Activated T-cell treated with anti-CD3 and anti-CD28 coated beads for 48 hours (primary cell): ENCODE measurements around the gene SMCHD1.
"Not testable (repeated sequence)": the region's sequence is repeated elsewhere in the genome, so short reads cannot be mapped to it uniquely, and the experiment has no call there.

Experiments
- DNase-seq: peaks from one replicate; pipeline ENCODE4 v3.0.0-alpha.2; 2020; ENCODE audit warnings: low read depth

Gene SMCHD1

DNA sequence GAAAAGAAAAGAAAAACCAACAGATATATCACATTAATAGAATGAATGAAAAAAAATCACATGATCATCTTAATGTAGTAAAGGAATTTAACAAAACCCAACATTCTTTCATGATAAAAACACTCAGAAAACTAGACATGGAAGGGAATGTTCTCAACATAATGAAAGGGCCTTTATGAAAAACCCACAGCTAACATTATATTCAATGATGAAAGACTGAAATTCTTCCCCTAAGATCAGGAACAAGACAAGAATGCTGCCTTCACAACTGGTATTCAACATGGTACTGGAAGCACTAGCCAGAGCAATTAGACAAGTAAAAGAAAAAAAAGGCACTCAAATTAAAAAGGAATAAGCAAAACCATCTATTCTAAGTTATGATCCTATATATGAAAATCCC, 162.8 kb downstream of the SMCHD1 start:
- DNase-seq: no peak

GRCh38 chr18:2821695-2822094, 166.2 kb downstream of the SMCHD1 start:
- no peak for DNase-seq

- no peak for DNase-seq
These were observed 166.8 kb downstream of the SMCHD1 start for GRCh38 chr18:2822213-2822921.

DNA sequence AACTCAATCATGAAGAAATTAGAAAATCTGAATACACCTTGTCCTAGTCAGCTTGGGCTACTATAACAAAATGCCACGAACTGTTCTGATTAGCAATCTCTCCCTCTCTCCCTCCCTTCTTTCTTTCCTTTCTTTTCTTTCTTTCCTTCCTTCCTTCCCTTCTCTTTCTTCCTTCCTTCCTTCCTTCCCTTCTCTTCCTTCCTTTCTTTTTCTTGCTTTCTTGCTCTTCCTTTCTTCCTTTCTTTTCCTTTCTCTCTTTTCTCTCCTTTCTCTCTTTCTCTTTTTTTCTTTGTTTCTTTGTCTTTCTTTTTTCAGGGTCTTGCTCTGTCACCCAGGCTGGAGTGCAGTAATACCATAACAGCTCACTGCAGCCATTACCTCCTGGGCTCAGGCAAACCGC, 167.7 kb downstream of the SMCHD1 start:
- no peak for DNase-seq

DNA sequence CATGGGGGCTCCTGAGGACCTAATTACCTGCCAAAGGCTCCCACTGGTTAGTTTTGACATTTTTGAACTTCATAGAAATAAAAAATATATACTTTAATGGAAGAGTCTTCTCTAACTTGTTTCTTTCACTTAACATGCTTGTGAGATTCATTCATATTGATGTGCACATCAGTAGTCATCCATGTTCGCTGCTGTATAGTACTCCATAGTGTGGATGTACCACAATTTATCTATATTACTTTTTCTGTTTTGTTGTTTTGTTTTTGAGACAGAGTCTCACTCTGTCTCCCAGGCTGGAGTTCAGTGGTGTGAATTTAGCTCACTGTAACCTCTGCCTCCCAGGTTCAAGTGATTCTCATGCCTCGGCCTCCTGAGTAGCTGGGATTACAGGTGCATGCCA, 168.4 kb downstream of the SMCHD1 start:
- no peak for DNase-seq

GRCh38 chr18:2824865-2825264, 169.3 kb downstream of the SMCHD1 start:
- no peak for DNase-seq

DNA sequence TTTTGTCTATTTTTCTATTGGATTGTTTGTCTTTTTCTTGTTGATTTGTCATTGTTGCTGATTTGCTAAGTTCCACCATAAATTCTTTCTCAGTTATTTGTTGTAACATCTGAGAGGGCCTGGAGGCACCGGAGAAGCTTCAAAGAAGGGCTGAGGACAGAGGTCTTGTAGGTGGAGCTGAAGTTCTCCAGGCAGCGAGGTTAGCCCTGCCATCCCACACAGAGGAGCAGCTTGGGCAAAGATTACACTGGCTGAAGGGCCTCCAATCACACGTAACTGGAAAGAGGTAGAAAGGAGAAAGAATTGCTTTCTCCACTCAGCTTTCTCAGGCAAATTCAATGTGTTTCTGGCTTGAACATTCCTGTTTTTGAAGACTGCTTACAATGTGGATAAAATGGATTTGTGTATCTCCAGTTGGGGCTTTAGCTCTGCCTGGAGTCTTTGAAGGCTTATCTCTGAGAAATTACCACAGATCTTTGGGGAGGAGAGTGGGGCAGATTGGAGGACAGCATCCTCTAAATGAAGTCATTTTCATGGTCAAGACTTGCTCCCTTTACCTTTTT, 170.2 kb downstream of the SMCHD1 start:
- DNase-seq: no peak

- no peak for DNase-seq
These were observed 171.1 kb downstream of the SMCHD1 start for GRCh38 chr18:2826581-2826980.

DNA sequence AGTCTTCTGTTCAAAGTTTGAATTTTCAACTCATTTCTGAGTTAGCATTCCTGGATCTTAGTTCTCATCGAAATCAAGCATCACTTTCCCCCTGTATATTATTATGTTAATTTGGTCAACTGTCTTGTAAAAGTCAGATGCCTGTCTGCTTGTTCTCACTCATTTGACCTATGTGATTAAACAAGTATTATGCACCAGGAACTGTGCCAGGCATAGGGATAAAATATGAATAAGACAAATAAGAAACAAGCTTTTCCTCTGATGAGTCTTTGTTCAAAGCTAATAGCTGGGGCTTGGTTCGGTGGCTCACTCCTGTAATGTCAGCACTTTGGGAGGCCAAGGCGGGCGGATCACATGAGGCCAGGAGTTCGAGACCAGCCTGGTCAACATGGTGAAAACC, 171.5 kb downstream of the SMCHD1 start:
- DNase-seq: no peak

GRCh38 chr18:2836118-2836517, 180.6 kb downstream of the SMCHD1 start:
- not testable (repeated sequence) for DNase-seq

GRCh38 chr18:2837290-2837689, 181.8 kb downstream of the SMCHD1 start:
- DNase-seq: not testable (repeated sequence)

DNA sequence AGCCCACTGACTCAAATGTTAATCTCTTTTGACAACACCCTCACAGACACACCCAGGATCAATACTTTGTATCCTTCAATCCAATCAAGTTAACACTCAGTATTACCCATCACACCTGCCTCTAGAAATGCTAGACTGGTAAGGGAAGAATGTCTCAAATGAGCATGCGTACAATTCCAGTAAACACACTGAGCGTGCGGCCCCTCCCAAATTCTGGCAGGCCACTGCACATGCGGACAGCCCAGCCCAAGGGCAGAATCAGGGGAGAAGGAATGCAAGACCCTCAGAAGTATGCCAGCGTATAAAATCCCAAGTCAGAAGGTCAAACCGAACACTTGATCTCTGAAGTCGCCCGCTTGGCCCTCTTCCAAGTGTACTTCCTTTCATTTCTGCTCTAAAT, 183.7 kb downstream of the SMCHD1 start:
- no peak for DNase-seq

GRCh38 chr18:2840521-2840920, 185.0 kb downstream of the SMCHD1 start:
- no peak for DNase-seq

DNA sequence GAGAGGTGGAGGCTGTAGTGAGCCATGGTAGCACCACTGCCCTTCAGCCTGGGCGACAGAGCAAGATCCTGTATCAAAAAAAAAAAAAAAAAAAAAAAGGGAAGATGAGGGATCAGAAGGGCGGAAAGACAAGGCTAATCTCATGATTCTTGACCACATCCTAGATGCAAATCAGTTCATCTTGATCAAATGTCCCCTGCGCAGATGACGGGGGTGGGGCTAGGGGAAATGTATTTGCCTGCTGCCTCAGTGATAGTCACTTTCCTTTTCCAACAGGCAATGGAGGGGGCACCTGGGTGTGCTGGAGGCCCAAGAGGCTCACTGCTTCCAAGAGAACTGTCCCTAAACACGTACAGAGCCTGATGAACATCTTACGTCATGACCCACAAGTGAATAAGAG, 187.6 kb downstream of the SMCHD1 start:
- no peak for DNase-seq

DNA sequence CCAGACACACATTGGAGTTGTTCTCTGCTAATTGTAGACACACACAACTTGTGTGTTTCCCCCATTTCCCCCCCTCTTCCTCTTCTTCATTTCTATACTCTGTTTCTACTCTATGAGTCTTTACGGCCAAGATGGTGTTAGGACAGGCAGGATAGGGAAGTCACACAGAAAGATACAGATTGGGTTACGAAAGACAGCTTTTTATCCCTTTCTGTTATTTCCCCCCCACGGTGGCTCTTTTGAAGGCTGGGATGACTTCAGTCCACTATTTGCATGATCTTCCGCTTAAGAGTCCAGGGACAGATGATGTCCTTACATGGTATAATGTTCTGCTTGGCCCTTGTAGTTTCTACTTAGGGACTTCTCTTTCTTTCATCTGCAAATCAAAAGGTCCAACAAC, 189.6 kb downstream of the SMCHD1 start:
- no peak for DNase-seq

- DNase-seq: peak; percentile 40
These were observed 191.2 kb downstream of the SMCHD1 start, which contains the start of gene EMILIN2 for GRCh38 chr18:2846636-2847316. TSS of gene EMILIN2 (plus strand) at chr18:2847006. CDS start at chr18:2847189, 183 bp downstream.

- DNase-seq: peak; percentile 34
These were observed 192.1 kb downstream of the SMCHD1 start for GRCh38 chr18:2847317-2848246.

DNA sequence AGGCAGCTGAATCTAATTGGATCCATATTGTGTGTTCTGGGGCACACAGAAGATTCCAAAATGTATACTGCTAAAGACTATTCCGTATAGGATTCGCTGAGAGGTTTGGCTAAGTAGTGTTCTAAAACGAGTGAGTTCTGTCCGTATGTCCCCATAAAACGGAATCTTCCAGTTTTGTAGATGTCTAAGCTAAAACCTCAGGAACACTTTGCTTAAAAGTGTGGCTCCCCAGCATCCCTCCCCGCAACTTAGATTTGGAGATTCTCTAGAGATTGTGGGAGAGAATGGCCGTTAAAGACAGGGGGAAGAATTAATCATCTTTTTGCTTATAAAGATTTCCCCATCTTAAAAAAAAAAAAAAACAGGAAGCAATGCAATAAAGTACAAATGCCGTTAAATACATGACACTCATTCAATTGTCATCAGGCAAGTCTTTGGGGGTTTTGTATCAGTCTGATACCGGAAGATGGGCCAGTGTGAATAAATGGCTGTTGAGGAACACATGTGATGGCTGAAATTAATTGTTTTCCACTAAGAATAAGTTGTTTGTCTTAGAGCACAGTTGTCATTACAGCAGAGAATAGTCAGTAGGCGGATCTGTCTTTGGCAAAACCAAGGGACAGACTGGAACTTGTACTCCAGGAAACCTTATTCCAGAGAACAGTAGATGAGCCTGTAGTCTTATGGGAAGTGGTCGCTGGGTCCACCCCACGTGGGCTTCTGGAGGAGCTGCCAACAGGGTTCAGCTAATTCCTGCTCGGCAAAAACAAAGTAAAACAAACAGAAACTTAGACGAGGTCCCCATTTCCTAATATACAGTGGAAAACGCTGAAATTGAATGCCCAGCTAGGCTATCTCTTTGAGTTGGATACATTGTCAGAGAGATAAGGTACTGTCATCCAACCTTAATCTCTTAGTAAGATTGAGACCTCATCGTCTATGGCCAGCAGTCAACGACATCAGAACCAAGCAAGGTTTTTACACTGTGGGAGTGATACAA, 193.0 kb downstream of the SMCHD1 start:
- no peak for DNase-seq

DNA sequence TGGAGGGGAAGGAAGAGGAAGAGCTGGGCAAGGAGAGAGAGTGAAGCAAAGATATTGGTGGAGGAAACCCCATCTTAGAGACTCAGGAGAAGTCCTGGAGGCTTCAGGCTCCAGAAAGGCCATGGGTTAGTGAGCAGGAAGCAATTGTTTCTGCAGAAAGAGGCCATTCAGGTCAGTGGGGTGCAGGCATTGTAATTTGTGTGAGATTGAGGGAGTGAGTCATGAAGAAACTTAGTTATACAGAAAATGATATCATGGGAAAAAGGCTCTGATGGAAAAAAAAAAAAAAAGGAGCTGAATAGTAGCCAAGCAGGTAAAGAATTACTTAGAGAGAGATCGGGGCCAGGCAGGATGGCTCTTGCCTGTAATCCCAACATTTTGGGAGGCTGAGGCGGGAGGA, 195.3 kb downstream of the SMCHD1 start:
- peak; percentile 7 for DNase-seq

DNA sequence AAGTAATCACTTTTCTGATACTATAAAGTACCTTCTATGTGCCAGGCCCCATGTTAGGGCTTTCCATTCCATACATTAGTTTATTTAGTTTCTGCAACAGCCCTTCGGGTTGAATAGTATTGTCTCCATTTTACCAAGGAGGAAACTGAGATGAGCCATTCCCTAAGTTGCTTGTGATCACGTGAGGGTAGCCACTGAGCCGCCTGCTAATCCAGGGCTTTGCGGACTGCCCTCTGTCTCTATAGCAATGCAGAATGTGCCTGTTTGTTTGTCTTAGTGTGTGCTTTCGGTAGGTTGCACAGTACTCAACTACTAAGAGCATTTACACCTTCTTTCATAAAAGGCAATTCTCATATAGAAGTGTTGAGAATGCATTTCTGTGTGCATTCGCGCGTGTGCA, 196.2 kb downstream of the SMCHD1 start:
- DNase-seq: no peak

DNA sequence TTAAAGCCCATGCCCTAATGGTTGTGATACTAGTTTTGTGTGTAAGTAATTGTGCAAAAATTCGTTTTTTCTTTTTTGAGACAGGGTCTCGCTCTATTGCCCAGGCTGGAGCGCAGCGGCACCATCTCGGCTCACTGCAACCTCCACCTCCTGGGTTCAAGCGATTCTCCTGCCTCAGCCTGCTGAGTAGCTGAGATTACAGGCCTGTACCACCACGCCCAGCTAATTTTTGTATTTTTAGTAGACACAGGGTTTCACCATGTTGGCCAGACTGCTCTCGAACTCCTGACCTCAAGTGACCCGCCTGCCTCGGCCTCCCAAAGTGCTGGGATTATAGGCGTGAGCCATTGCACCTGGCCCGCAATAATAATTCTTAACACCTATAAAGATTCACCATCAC, 196.9 kb downstream of the SMCHD1 start:
- DNase-seq: not testable (repeated sequence)
